CD4-positive, alpha-beta T cell treated with Interleukin-15 for 1 hour (primary cell): ENCODE data around the gene GADL1.

Experiments
- DNase-seq: peaks from one replicate; pipeline ENCODE4 v3.0.0-alpha.2; 2020

Gene GADL1

DNA sequence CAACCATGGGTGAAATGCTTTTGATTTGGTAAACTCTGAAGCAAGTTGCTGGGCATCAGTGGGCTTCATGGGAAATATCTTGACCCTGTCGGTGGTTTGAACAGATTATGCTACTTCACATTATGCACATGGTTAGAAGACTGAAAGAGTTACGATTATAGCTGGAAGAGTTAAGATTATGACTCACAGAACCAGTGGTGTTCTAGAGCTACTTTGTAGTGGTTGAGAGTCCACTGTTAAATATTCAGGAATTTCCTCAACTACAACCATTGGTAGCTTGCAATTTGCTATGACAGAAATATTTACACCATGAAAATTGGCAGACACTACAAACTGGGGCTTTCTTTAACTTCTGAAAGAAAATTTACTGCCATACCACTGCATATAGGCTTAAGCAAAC is 99.3 kb downstream of the GADL1 start:
- DNase-seq: no peak

DNA sequence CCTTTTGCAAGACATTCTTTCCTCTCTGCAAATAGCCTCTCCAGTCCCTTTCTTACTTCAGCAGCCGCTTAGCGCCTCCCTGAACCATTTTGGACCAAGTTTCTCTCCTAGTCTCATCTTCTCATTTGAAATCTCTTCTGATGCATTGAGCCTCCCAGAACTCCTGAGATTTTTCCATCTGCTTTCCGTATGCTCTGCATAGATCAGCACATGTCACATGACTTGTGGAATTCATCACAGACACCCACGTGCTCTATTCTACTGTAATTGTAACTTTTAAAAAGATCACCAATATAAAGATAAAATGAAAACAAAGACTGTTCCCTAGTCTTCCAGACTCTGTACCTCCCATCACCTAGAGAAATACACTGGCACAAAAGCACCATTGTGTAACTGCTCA is 100.7 kb downstream of the GADL1 start:
- no peak for DNase-seq

DNA sequence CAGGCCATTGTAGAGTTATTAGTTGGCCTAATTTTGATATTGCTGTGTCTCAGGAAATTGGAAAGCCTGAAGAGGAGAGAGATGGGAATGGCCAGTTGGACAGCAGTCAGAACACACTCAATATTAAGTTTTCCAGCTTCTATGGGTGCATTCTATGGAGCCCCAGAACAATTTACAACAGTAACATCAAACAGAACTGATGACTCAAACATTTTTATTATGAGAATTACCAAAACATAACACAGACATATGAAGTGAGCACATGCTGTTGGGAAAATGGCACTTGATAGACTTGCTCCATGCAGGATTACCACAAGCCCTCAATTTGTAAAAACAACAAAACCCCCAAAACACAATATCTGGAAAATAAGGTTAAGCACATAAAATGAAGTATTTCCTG is 104.3 kb downstream of the GADL1 start:
- DNase-seq: no peak

DNA sequence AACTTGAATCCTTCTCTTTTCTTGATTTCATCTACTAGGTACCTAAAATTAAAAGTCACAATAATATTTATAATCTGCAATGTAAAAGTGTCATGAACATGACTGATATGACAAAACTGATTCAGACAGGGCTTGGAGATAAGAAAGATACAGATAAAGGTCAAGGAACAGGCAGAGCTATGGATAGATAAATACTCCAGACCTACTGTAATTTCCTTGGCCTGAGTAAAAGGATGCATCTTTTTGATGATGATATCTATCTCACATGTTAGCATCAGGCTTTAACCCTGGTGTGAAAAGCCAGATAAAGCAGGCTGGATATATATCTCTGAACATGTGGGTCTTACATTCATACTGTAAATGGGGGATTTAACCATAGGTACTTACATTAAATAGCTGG is 108.1 kb downstream of the GADL1 start:
- DNase-seq: no peak

DNA sequence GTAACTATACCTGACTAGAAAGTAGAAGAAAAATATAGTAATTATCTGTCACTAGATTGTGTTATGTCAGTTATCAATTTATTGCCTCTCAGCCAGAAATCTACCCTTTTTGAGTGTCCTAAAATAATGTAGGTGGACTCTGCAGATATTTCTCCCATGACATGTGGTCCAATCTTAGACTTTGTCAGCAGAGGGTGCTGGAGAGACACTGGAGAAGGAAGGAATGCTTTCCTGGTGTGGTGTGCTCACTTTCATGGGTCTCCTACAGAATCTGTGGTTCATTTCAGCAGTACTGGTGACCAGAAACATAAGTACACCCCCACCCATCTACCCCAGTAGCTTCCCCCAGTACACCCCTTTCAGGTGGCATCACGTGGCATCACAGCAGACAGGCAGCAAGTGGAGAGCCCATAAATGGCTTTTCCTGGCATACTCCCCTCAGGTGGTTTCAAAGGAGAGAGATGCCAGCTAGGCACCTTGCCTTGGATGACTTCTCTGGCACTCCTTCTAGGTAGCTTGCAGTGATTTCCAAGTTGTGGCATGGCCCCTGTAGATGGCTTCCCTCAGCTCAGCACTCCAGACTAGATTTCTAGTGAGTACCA is 114.7 kb downstream of the GADL1 start:
- DNase-seq: no peak

DNA sequence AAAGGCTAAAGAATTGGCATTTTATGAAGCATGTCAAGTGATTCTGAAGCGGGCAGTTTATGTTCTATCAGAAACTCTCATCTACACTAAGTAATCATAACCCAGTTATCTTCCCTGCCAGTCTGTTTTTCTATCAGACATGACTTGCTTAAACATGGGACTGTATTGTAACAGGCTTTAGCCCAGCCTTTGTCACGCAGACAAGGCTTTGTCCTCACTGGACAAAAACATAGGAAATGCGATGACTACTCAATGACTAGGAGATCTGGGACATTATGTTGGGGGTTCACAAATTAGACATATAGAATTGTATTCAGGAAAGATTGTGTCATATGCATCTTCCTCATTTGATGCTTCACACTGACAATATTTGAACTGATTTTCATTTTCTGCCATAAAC is 115.5 kb downstream of the GADL1 start:
- DNase-seq: no peak

DNA sequence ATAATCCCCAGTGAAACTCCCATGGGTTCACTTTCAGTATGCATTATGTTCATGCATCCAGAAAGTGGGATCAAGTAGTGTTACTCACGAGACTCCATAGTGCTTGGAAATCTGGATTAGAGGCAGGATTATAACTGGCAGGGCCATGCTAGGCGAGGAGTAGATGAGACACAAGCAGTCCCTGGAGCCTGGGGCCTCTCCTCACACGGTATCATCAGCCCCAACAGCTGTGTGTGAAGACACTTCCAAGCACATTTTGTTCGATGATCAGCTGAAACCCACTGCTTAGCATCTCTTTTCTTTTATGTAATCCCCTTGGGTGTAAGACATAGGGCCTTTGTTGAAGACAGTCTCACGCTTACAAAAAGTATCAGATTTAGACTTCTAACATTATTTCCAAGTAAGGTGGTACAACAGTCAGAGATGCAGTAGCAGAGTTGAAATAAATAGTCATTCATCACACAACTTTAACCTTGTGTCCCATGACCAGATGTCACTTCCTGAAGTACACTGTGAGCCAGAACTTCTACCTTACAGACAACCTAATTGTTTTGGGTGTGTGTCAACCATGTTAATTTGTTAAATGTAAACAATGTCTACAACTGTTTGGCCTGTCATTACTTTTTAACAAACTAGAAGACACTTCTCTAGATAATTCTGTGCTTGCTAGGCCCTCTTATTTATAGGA is 116.9 kb downstream of the GADL1 start:
- DNase-seq: no peak

DNA sequence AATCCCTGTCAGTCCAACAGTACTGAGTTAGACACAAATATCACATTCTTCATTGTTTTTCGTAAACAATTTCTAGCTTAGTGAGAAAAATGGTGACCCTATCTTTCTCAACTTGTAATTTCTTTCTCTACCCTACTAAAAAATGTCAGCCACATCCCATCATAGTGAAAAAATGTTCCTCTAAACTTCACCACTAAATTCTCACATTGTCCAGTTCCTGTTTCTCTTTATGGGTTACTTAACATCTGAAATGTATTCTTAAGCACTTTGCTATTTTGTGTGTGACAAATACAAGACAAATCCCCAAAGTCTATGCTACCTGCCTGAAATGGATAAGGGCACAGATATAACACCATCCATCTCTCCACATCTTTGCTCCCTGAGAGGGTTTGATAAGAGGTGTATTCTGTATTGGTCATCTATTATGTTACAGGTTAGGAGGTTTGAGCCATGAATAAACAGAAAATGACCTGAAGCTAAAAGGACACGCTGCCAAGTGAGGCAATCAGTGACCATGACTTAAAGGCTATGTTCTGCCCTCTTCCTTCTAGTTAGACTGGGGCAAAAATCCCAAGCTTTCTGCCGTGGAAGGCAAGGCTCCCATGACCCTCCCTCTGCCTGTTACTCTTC is 118.2 kb downstream of the GADL1 start:
- no peak for DNase-seq

DNA sequence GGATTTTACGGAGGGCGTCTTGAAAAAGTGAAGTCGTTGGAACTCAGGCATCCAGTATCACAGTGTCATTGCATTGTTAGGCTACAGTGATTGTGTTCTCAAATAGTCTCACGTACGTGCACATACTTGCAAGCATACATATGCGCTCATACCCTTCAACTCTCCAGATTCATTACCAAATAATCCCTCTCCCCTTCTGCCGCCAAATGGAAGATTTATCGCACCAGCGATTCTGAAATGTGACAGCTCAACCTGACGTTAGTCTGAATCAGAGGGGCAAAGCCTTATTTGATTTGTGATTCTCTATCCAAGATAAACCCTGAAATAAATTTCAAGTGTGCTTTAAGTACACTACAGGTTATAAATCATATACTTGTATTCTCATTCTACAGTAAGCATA is 119.4 kb downstream of the GADL1 start:
- no peak for DNase-seq

DNA sequence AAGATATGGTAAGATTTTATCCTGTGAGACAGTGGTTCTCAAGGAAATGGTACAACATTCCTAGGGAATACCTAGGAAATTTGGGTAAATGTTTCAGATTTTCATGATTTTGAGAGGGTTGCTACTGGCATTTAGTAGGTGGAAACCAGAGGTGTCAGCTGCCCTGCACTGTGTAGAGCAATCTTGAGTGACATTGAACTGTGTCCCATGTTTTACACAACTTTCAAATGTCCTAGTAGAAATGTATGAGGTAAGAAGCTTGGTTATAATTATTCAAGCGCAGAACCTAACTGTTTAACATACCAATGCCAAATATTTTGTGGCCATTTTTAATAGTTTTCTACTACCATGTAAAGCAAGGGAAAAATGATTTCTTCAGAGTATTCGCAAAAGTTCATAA is 120.4 kb downstream of the GADL1 start:
- DNase-seq: no peak

DNA sequence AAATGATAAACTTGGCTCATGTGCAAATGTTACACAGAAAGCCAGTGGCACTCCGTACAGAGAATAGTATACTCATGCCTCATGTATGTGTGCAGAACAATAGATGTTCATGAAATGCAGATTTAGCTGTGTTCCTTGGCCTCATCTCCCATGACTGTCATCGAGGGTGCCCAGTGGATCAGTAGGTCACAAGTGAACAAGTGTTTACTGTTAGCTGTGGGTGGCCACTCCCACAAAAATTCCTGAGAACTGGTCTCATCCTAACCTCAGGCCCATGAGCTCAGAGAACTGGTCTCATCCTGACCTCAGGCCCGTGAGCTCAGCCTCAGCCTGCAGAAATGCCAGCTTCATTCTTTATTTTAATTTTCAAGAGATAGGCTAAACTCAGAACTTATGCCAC is 124.1 kb downstream of the GADL1 start:
- DNase-seq: no peak

DNA sequence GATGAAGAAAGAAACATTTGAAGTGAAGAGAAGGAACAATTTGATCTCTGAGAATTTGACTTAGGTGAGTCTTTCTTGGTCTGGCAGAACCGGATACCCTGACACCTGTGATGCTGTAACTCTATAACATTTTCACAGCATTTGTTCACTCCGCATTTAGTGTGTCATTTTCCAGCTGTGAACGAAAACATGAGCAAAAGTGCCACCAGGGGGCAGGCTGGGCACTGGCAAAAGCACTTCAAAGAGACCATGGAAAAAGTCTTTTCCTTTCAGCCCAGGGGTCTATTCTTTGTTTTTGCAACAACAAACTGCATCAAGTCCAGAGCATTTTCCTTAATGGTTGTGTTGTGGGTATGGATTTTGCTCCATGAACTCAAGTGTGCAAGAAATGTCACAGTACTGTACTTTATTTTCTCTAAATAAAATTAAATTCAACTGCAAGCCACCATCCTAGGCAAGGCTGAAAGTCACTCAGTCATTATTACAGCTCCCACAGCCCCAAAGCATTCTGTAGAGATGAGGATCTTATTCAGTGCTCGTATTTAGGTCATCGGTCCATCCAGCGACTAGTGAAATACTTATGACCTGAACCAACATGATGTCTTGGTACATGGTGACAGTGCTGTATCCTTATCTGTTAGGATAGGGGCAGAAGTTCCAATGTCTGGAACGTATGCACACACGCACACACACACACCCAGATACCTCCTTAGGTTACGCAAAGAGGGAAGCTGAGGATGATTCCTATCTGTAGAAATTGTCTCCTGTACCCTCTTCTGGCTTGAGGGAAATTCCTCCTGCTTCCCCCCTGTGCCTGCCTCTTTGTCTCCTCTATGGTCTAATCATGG is 125.5 kb downstream of the GADL1 start:
- peak; percentile 55 for DNase-seq

DNA sequence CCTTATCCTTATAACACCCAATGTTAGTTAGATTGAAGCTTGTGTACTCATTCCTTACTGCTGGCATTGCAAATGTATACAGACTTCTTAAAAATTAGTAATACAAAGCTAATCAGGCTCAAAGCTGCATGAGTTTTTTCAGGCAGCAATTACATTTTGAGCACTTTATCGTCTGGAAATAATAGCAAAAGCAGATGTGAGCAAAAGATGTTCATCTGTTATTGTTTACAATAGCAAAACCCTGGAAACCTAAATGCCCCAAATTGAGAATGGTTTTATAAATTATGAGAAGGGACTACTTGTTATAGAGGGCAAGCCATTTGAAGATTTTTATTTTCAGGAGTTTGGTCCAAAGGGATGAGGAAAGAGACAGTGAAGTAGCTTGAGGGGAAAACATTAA is 126.4 kb downstream of the GADL1 start:
- DNase-seq: no peak

DNA sequence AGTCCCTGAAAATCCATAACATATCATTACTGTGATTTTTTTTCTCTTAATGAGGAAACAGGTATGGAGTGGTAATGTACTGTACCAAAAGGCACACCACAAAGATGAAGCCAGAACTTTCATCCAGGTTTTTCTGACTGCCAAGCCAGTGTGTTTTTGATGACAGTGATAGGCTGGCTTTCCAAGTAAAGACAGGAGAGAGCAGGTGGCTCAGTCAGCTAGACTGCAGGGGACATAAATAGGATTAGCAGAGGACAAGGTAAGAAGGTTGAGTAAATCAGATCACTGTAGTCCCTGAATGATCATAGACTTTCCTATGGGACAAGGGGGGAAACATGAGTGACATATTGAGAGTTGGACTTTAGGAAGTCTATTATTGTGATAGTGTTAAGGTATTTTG is 127.9 kb downstream of the GADL1 start:
- DNase-seq: no peak

DNA sequence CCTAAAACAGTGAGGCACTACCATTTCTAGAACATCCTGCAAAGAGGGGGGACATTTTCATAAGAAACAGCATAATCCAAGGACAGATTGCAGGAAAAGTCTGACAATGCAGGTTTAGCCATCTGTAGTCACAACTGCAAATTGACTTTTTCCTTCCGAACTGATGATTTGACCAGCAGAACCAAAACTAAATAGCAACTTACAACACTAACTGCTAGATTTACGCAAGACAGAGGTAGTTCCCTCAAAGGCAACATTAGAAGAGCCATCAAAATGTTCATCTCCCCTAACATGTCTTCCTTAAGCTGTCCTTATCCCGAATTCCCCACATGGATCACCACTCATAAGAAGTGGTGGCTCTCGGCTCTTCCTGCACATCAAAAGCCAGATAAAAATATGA is 129.6 kb downstream of the GADL1 start:
- DNase-seq: no peak

DNA sequence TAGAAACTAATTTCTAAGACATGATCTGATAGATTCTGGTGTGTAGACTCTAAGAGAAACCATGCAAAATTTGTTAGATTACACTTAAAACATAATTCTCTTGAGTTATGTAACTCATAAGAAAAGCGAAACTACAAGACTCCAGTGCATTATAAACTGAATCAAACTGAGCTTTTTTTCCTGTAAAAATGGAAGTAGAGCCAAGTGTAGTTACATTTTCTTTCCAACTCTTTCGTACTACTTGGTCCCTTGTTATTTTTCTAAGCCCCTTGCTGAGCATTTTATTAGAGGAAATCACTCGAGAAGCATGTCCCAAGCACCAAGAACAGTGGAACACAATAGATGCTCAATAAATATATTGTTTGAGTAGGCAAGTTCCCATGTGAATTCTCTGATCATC is 130.2 kb downstream of the GADL1 start:
- DNase-seq: no peak

DNA sequence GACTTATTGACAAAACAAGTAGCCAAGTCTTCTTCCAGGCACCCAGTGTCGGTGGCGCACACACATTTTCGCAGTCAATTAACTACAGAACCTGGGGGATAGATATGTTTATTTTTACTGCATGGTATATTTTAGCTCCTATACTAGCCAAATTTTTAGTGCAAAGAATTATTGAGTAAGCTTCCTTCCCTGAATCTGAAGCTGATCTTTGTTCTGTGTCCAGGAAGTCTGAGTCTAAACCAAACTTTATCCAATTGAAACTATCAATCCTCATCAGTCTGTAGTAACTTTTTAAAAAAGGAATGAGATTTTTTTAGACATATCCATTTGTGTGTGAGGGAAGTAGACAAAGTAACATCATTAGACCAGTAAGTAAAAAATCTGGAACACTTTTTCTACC is 133.1 kb downstream of the GADL1 start:
- no peak for DNase-seq

DNA sequence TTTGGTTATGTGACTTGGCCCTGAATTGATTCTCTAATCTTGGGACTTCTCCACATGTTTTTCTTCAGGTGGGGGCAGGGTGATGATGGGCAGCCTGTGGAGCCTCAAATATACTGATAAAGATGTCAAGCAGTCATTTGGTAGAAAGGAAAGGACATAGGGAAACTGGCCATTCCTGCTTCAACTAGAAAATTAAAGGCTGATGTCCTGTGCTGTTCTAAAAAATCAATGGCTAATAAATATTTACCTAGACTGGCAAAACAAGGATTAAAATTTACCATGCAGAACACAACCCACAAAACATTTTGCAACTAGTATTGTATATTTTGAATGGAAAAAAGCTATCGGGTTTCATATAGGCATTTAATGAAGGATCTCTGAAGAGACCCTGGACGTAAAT is 133.7 kb downstream of the GADL1 start:
- DNase-seq: no peak

DNA sequence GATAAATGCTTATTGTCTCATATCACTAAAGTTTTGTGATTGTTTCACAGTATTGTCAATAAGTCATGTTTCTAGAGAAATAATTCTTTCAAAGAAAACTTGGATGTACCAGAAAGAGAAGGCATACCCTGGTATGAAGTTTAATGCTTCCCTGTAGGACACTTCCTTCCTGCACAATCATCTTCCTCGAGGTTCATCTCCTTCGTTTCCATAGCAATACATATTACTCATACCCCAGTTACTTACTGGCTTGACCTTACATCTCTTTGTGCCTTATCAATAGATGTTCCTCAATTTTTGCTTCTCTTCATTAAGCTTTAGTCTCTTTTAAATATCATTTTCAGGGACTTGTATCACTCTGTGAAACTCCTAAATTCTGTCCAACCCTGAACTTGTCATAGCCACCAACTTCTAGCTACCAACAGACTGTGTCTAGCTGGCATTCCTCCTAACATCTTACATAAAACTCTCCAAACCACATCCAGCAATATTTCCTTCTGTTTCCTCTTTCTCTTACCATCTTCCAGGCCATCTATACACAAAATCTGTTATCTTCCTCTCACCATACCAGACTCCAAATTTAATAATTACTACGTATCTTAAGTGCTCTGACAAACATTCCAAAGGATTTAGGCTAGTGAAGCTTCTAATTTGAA is 134.3 kb downstream of the GADL1 start:
- no peak for DNase-seq

DNA sequence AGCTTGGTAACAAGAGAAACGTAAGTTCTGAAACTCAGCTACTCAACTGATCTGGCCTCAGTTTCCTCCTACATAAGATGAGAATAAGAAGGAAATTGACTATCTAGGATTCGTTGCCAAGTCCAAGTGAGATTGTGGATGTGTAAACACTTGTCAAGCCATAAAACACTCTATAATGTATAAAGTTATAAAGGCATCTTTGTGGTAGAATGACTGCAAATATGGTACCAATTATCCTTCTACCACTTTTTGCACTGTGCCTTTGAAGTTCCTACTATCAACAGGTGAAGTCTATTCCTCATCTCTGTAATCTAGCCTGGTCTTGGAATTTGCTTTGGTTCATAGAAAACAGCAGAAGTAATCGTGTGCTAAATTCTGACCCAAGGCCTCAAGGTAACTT is 138.2 kb downstream of the GADL1 start:
- no peak for DNase-seq

DNA sequence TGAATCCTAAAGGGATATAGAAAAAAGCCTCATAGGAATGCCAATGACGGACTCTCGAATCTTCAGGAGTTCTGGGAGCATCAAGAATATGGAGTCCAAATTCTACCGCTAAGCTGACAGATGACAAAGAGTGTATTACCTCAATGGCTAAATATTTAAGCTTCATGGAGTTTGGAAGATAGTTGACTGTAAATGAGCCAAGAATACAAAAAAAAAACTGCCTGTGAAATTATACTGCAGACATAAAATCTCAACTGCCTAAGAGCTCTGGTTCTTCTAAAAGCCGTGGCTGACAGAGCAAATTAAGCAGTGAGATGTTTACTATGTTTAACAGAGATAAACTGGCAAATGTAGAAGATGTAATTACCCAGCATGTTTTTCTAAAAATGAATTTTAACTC is 140.0 kb downstream of the GADL1 start:
- no peak for DNase-seq

DNA sequence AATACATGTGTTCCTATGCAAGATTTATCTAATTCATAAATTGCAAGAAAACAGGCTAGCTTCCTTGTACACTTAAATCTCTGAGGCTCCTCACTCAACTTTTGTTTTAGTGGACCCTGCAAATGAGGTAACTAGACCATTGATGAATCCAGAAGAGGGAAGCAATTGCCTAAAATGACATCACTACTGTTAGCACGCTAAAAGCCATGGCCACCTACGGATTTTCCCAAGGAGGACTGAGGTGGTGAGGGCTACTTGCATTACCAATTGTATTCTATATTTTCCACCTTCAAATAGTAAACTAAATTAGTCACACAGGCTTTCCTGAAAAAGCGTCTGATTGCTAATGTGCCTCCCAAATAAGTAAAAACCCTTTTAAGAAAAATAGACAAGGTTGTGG is 140.7 kb downstream of the GADL1 start:
- no peak for DNase-seq

DNA sequence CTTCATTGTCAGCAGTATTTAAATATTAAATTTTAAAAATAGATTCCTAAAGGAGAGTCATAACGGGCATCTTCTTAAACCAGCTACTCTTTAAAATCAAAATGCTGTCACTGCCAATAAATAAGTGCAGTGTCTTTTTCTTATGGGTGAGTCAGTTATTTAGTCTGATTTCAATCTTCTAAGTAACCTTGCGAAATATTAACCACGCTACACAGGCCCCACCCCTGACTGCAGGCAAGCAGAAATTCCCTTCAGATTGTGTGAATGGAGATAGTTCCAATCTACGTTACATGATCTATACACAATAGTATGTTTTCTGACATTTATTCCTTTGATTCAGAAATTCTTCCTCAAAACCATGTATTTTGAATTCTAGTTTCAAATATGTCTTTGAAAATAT is 141.5 kb downstream of the GADL1 start:
- peak; percentile 38 for DNase-seq
